ENCODE measurements around the gene RFPL2. TPM values are rescaled to one million over a fixed set of nuclear protein-coding genes. Genes with fewer than 3 reads are reported as not detected.

The RFPL2 gene
- total RNA-seq (1 to 10 TPM in 1 of 2 donors, under 1 TPM in 1; 0.33 to 1.8 TPM), polyA plus RNA-seq (ENCODE audit: insufficient read length in 2 of 2) (1 to 10 TPM; 2.5 to 6.6 TPM)
- long read RNA-seq, donor 1, partial matches to known transcripts, result 0 of 1 reads
- long read RNA-seq, donor 1, other reads (novel, unspliced or antisense), result 0 of 1 reads
- long read RNA-seq, donor 2, result 0 reads
- long read RNA-seq, donor 3, partial matches to known transcripts, result 0 of 1 reads
- long read RNA-seq, donor 3, other reads (novel, unspliced or antisense), result 0 of 1 reads
- long read RNA-seq, donor 4, result 0 reads

- Histone ChIP-seq H3K27me3 (ENCODE audit: control insufficient read depth, insufficient read depth, low read length) (peaks cover 18% of the 10 kb centered on the region), H3K36me3 (ENCODE audit: control insufficient read depth, insufficient read depth, low read length) (peaks cover 5% of the 10 kb centered on the region), H3K9me3 (ENCODE audit: control insufficient read depth, insufficient read depth, low read length) (no peaks in the 10 kb centered on the region), H3K4me3 (ENCODE audit: low read depth, low read length) (peak within 1 kb of the TSS; percentile 21), H3K4me1 (ENCODE audit: control insufficient read depth, insufficient read depth, low read length) (peaks cover 47% of the 10 kb centered on the region), H3K27ac (ENCODE audit: low read depth, low read length) (no peak within 1 kb of the TSS)
- 81% methylated on average over 35 of the region's 41 CpGs for WGBS (ENCODE audit: insufficient coverage)
- peak in 3 of 6 donors; percentile 16 to 95 (median 24) for DNase-seq (ENCODE audit: low read depth in 4 of 6, low spot score in 6 of 6)
Observed at GRCh38 chr22:32204856-32205722, at the start of gene RFPL2. RFPL2 (minus strand) TSS chr22:32205073; CDS start chr22:32202451, 2,622 bp downstream.

- no peak overlapping the region for H3K4me3 ChIP-seq (ENCODE audit: low read depth, low read length)
- H3K9me3 ChIP-seq (ENCODE audit: control insufficient read depth, insufficient read depth, low read length), result no peaks in the 10 kb centered on the region
- WGBS (ENCODE audit: insufficient coverage), result no CpG with 5 or more reads among the region's 1 CpG
- no peak overlapping the region for H3K27ac ChIP-seq (ENCODE audit: low read depth, low read length)
- no peaks in the 10 kb centered on the region for H3K36me3 ChIP-seq (ENCODE audit: control insufficient read depth, insufficient read depth, low read length)
- H3K4me1 ChIP-seq (ENCODE audit: control insufficient read depth, insufficient read depth, low read length), result no peaks in the 10 kb centered on the region
- DNase-seq (ENCODE audit: low read depth in 4 of 6, low spot score in 6 of 6), result no peak
- no peaks in the 10 kb centered on the region for H3K27me3 ChIP-seq (ENCODE audit: control insufficient read depth, insufficient read depth, low read length)
Observed at GRCh38 chr22:32249231-32249630, 44.4 kb upstream of the RFPL2 start.

- Histone ChIP-seq H3K27me3 (ENCODE audit: control insufficient read depth, insufficient read depth, low read length) (no peaks in the 10 kb centered on the region), H3K9me3 (ENCODE audit: control insufficient read depth, insufficient read depth, low read length) (no peaks in the 10 kb centered on the region), H3K27ac (ENCODE audit: low read depth, low read length) (no peak overlapping the region), H3K4me3 (ENCODE audit: low read depth, low read length) (no peak overlapping the region), H3K36me3 (ENCODE audit: control insufficient read depth, insufficient read depth, low read length) (no peaks in the 10 kb centered on the region), H3K4me1 (ENCODE audit: control insufficient read depth, insufficient read depth, low read length) (no peaks in the 10 kb centered on the region)
- 80% methylated on average over 1 of the region's 1 CpG for WGBS (ENCODE audit: insufficient coverage)
- DNase-seq (ENCODE audit: low read depth in 4 of 6, low spot score in 6 of 6), result no peak
Observed at GRCh38 chr22:32248276-32248675, 43.4 kb upstream of the RFPL2 start.

- DNase-seq (ENCODE audit: low read depth in 4 of 6, low spot score in 6 of 6), result peak in 1 of 6 donors; percentile 39
- no peak overlapping the region for H3K27ac ChIP-seq (ENCODE audit: low read depth, low read length)
- H3K4me3 ChIP-seq (ENCODE audit: low read depth, low read length), result no peak overlapping the region
- H3K9me3 ChIP-seq (ENCODE audit: control insufficient read depth, insufficient read depth, low read length), result no peaks in the 10 kb centered on the region
- WGBS (ENCODE audit: insufficient coverage), result 77% methylated on average over 3 of the region's 5 CpGs
- H3K27me3 ChIP-seq (ENCODE audit: control insufficient read depth, insufficient read depth, low read length), result no peaks in the 10 kb centered on the region
- H3K36me3 ChIP-seq (ENCODE audit: control insufficient read depth, insufficient read depth, low read length), result no peaks in the 10 kb centered on the region
- no peaks in the 10 kb centered on the region for H3K4me1 ChIP-seq (ENCODE audit: control insufficient read depth, insufficient read depth, low read length)
Observed at GRCh38 chr22:32246166-32246565, 41.3 kb upstream of the RFPL2 start.

GRCh38 chr22:32245042-32245441 lies 40.2 kb upstream of the RFPL2 start:
- H3K9me3 ChIP-seq (ENCODE audit: control insufficient read depth, insufficient read depth, low read length), result no peaks in the 10 kb centered on the region
- no peaks in the 10 kb centered on the region for H3K4me1 ChIP-seq (ENCODE audit: control insufficient read depth, insufficient read depth, low read length)
- no peaks in the 10 kb centered on the region for H3K36me3 ChIP-seq (ENCODE audit: control insufficient read depth, insufficient read depth, low read length)
- no peak overlapping the region for H3K4me3 ChIP-seq (ENCODE audit: low read depth, low read length)
- no CpG with 5 or more reads among the region's 3 CpGs for WGBS (ENCODE audit: insufficient coverage)
- no peak overlapping the region for H3K27ac ChIP-seq (ENCODE audit: low read depth, low read length)
- no peaks in the 10 kb centered on the region for H3K27me3 ChIP-seq (ENCODE audit: control insufficient read depth, insufficient read depth, low read length)
- no peak for DNase-seq (ENCODE audit: low read depth in 4 of 6, low spot score in 6 of 6)

GRCh38 chr22:32244547-32244946 lies 39.7 kb upstream of the RFPL2 start:
- no peaks in the 10 kb centered on the region for H3K4me1 ChIP-seq (ENCODE audit: control insufficient read depth, insufficient read depth, low read length)
- H3K4me3 ChIP-seq (ENCODE audit: low read depth, low read length), result no peak overlapping the region
- DNase-seq (ENCODE audit: low read depth in 4 of 6, low spot score in 6 of 6), result no peak
- H3K27me3 ChIP-seq (ENCODE audit: control insufficient read depth, insufficient read depth, low read length), result no peaks in the 10 kb centered on the region
- H3K36me3 ChIP-seq (ENCODE audit: control insufficient read depth, insufficient read depth, low read length), result no peaks in the 10 kb centered on the region
- H3K9me3 ChIP-seq (ENCODE audit: control insufficient read depth, insufficient read depth, low read length), result no peaks in the 10 kb centered on the region
- WGBS (ENCODE audit: insufficient coverage), result 100% methylated on average over 1 of the region's 1 CpG
- H3K27ac ChIP-seq (ENCODE audit: low read depth, low read length), result no peak overlapping the region

- 93% methylated on average over 2 of the region's 2 CpGs for WGBS (ENCODE audit: insufficient coverage)
- no peak overlapping the region for H3K27ac ChIP-seq (ENCODE audit: low read depth, low read length)
- no peaks in the 10 kb centered on the region for H3K36me3 ChIP-seq (ENCODE audit: control insufficient read depth, insufficient read depth, low read length)
- no peaks in the 10 kb centered on the region for H3K9me3 ChIP-seq (ENCODE audit: control insufficient read depth, insufficient read depth, low read length)
- H3K4me3 ChIP-seq (ENCODE audit: low read depth, low read length), result no peak overlapping the region
- no peaks in the 10 kb centered on the region for H3K27me3 ChIP-seq (ENCODE audit: control insufficient read depth, insufficient read depth, low read length)
- no peak for DNase-seq (ENCODE audit: low read depth in 4 of 6, low spot score in 6 of 6)
- no peaks in the 10 kb centered on the region for H3K4me1 ChIP-seq (ENCODE audit: control insufficient read depth, insufficient read depth, low read length)
Observed at GRCh38 chr22:32240461-32240860, 35.6 kb upstream of the RFPL2 start.

GRCh38 chr22:32237906-32238305 lies 33.0 kb upstream of the RFPL2 start:
- Histone ChIP-seq H3K9me3 (ENCODE audit: control insufficient read depth, insufficient read depth, low read length) (no peaks in the 10 kb centered on the region), H3K4me3 (ENCODE audit: low read depth, low read length) (no peak overlapping the region), H3K4me1 (ENCODE audit: control insufficient read depth, insufficient read depth, low read length) (peaks cover 1% of the 10 kb centered on the region), H3K27me3 (ENCODE audit: control insufficient read depth, insufficient read depth, low read length) (no peaks in the 10 kb centered on the region), H3K27ac (ENCODE audit: low read depth, low read length) (no peak overlapping the region), H3K36me3 (ENCODE audit: control insufficient read depth, insufficient read depth, low read length) (no peaks in the 10 kb centered on the region)
- peak in 1 of 6 donors; percentile 44 for DNase-seq (ENCODE audit: low read depth in 4 of 6, low spot score in 6 of 6)
- 79% methylated on average over 1 of the region's 1 CpG for WGBS (ENCODE audit: insufficient coverage)

- no peak overlapping the region for H3K4me3 ChIP-seq (ENCODE audit: low read depth, low read length)
- DNase-seq (ENCODE audit: low read depth in 4 of 6, low spot score in 6 of 6), result peak in 1 of 6 donors; percentile 33
- no CpG with 5 or more reads among the region's 8 CpGs for WGBS (ENCODE audit: insufficient coverage)
Observed at GRCh38 chr22:32236970-32237369, 32.1 kb upstream of the RFPL2 start.

More at GRCh38 chr22:32236970-32237369, 32.1 kb upstream of the RFPL2 start:
- H3K27ac ChIP-seq (ENCODE audit: low read depth, low read length), result no peak overlapping the region
- no peaks in the 10 kb centered on the region for H3K9me3 ChIP-seq (ENCODE audit: control insufficient read depth, insufficient read depth, low read length)
- H3K4me1 ChIP-seq (ENCODE audit: control insufficient read depth, insufficient read depth, low read length), result peaks cover 4% of the 10 kb centered on the region
- no peaks in the 10 kb centered on the region for H3K36me3 ChIP-seq (ENCODE audit: control insufficient read depth, insufficient read depth, low read length)
- H3K27me3 ChIP-seq (ENCODE audit: control insufficient read depth, insufficient read depth, low read length), result no peaks in the 10 kb centered on the region

Data from spinal cord (tissue), 10 donors.